ENCODE data around the gene CMSS1.

The CMSS1 gene

GRCh38 chr3:99817437-99818240, at the start of gene CMSS1:
Gene CMSS1, plus strand, starts transcription at chr3:99817862.
- DNase-seq, result peak; percentile 96

- DNase-seq, result no peak
Measured at GRCh38 chr3:99768126-99768525, 49.5 kb upstream of the CMSS1 start.

GRCh38 chr3:99768808-99769501, 48.7 kb upstream of the CMSS1 start:
- no peak for DNase-seq

- DNase-seq, result no peak
Measured at GRCh38 chr3:99772171-99772570, 45.5 kb upstream of the CMSS1 start.

- DNase-seq, result no peak
Measured at GRCh38 chr3:99772671-99773070, 45.0 kb upstream of the CMSS1 start.

GRCh38 chr3:99774467-99774866, 43.2 kb upstream of the CMSS1 start:
- DNase-seq, result peak; percentile 35

GRCh38 chr3:99776516-99777209, 41.0 kb upstream of the CMSS1 start:
- DNase-seq, result peak; percentile 97

- no peak for DNase-seq
Measured at GRCh38 chr3:99777210-99777549, 40.5 kb upstream of the CMSS1 start.

GRCh38 chr3:99777708-99778107, 40.0 kb upstream of the CMSS1 start:
- no peak for DNase-seq

GRCh38 chr3:99780749-99781148, 36.9 kb upstream of the CMSS1 start:
- DNase-seq, result peak; percentile 66

- no peak for DNase-seq
Measured at GRCh38 chr3:99781761-99782160, 35.9 kb upstream of the CMSS1 start.

GRCh38 chr3:99783011-99783573, 34.6 kb upstream of the CMSS1 start:
- DNase-seq, result no peak

- peak; percentile 81 for DNase-seq
Measured at GRCh38 chr3:99789011-99789721, 28.5 kb upstream of the CMSS1 start.

GRCh38 chr3:99794485-99794884, 23.2 kb upstream of the CMSS1 start:
- no peak for DNase-seq

- no peak for DNase-seq
Measured at GRCh38 chr3:99795573-99795972, 22.1 kb upstream of the CMSS1 start.

- DNase-seq, result no peak
Measured at GRCh38 chr3:99799422-99799821, 18.2 kb upstream of the CMSS1 start.

GRCh38 chr3:99803297-99803696, 14.4 kb upstream of the CMSS1 start:
- no peak for DNase-seq

- DNase-seq, result peak; percentile 24
Measured at GRCh38 chr3:99805160-99805559, 12.5 kb upstream of the CMSS1 start.

GRCh38 chr3:99808163-99808794, 9.4 kb upstream of the CMSS1 start:
- DNase-seq, result peak; percentile 74

- DNase-seq, result no peak
Measured at GRCh38 chr3:99809565-99809964, 8.1 kb upstream of the CMSS1 start.

- no peak for DNase-seq
Measured at GRCh38 chr3:99810403-99810802, 7.3 kb upstream of the CMSS1 start.

- no peak for DNase-seq
Measured at GRCh38 chr3:99817047-99817436, 620 bp upstream of the CMSS1 start.

All from OCI-M1 (cell line).